Keratinocyte (primary cell): ENCODE results near the gene ANXA4.

Experiments used
- CTCF ChIP-seq, 3 experiments: IDR thresholded peaks in 1 of 3; conservative IDR thresholded peaks in 1 of 3; optimal IDR thresholded peaks in 1 of 3; 2 replicates in 2 of 3; 3 replicates in 1 of 3; pipeline versions ENCODE3 to v1.5.1; 2011; ENCODE audit warnings: low read length in 3 of 3, mild to moderate bottlenecking in 3 of 3, moderate library complexity in 2 of 3, control low read depth in 1 of 3, inconsistent platforms in 1 of 3; ENCODE audit not compliant: insufficient read depth in 2 of 3; ENCODE audit errors: extremely low read depth in 1 of 3
- EZH2 ChIP-seq: IDR thresholded peaks from one replicate; pipeline ENCODE4 v1.6.1; 2012; ENCODE audit warnings: inconsistent platforms, mild to moderate bottlenecking, low read length, moderate library complexity

- TF ChIP-seq CTCF (optimal IDR thresholded peaks at IDR 0.05 in 1 of 3, IDR thresholded peaks at IDR 0.05 in 1 of 3, conservative IDR thresholded peaks at IDR 0.05 in 1 of 3; ENCODE audit: extremely low read depth in 1 of 3, insufficient read depth in 2 of 3, low read length in 3 of 3) (no peak), EZH2 (no peak)
These were observed 46.8 kb upstream of the ANXA4 start for GRCh38 chr2:69694894-69695849.
